Measurements from ENCODE around the gene TYMS.
"Not testable (repeated sequence)": the region's sequence is repeated elsewhere in the genome, so short reads cannot be mapped to it uniquely, and the experiment has no call there.

Gene TYMS

GRCh38 chr18:679516-679915 lies 22.1 kb downstream of the TYMS start:
- DNase-seq (ENCODE audit: low read depth in 2 of 2), result no peak
- TF ChIP-seq CTCF (IDR thresholded peaks at IDR 0.05; ENCODE audit: low read depth, low read length), result no peak
- no peak overlapping the region for H3K4me3 ChIP-seq (replicated peaks in 1 of 2; ENCODE audit: low read depth in 2 of 2, low read length in 2 of 2)

GRCh38 chr18:680392-680791 lies 22.9 kb downstream of the TYMS start:
- TF ChIP-seq CTCF (IDR thresholded peaks at IDR 0.05; ENCODE audit: low read depth, low read length), result no peak
- H3K4me3 ChIP-seq (replicated peaks in 1 of 2; ENCODE audit: low read depth in 2 of 2, low read length in 2 of 2), result no peak overlapping the region
- no peak for DNase-seq (ENCODE audit: low read depth in 2 of 2)

GRCh38 chr18:681985-682384 lies 24.5 kb downstream of the TYMS start:
- TF ChIP-seq CTCF (IDR thresholded peaks at IDR 0.05; ENCODE audit: low read depth, low read length), result no peak
- H3K4me3 ChIP-seq (replicated peaks in 1 of 2; ENCODE audit: low read depth in 2 of 2, low read length in 2 of 2), result no peak overlapping the region
- DNase-seq (ENCODE audit: low read depth in 2 of 2), result no peak

- not testable (repeated sequence) for DNase-seq (ENCODE audit: low read depth in 2 of 2)
These were observed 25.0 kb downstream of the TYMS start for GRCh38 chr18:682416-682815.

GRCh38 chr18:682833-683232 lies 25.4 kb downstream of the TYMS start:
- TF ChIP-seq CTCF (IDR thresholded peaks at IDR 0.05; ENCODE audit: low read depth, low read length), result no peak
- no peak overlapping the region for H3K4me3 ChIP-seq (replicated peaks in 1 of 2; ENCODE audit: low read depth in 2 of 2, low read length in 2 of 2)
- DNase-seq (ENCODE audit: low read depth in 2 of 2), result no peak

More at GRCh38 chr18:682416-682815, 25.0 kb downstream of the TYMS start:
- H3K4me3 ChIP-seq (replicated peaks in 1 of 2; ENCODE audit: low read depth in 2 of 2, low read length in 2 of 2), result not testable (repeated sequence)

- no peak for TF ChIP-seq CTCF (IDR thresholded peaks at IDR 0.05; ENCODE audit: low read depth, low read length)
- no peak for DNase-seq (ENCODE audit: low read depth in 2 of 2)
- H3K4me3 ChIP-seq (replicated peaks in 1 of 2; ENCODE audit: low read depth in 2 of 2, low read length in 2 of 2), result no peak overlapping the region
These were observed 26.1 kb downstream of the TYMS start for GRCh38 chr18:683531-683930.

- no peak overlapping the region for H3K4me3 ChIP-seq (replicated peaks in 1 of 2; ENCODE audit: low read depth in 2 of 2, low read length in 2 of 2)
- DNase-seq (ENCODE audit: low read depth in 2 of 2), result no peak
- TF ChIP-seq CTCF (IDR thresholded peaks at IDR 0.05; ENCODE audit: low read depth, low read length), result no peak
These were observed 28.0 kb downstream of the TYMS start for GRCh38 chr18:685438-685837.
